CD4-positive, alpha-beta T cell (primary cell): ENCODE measurements around the gene SMIM5. TPM values are rescaled to one million over a fixed set of nuclear protein-coding genes. Genes with fewer than 3 reads are reported as not detected.

Source experiments
- ATAC-seq: fragments of 200-7000 bp; cut with Tn5 transposase; one replicate; pipeline ENCODE4 v1.10.0; 2022; ENCODE audit warnings: mild to moderate bottlenecking; ENCODE audit not compliant: poor library complexity
- CTCF ChIA-PET: fragments of 350-600 bp; sonication (Branson Sonifier 250); formaldehyde crosslinking; loops from one replicate; lab custom pipeline; 2021; ENCODE audit warnings: antibody characterized with exemption, inconsistent platforms; lab: Charles Lee
- POLR2A ChIA-PET: fragments of 350-600 bp; sonication (Branson Sonifier 250); formaldehyde crosslinking; loops from one replicate; lab custom pipeline; 2021; ENCODE audit warnings: antibody characterized with exemption, inconsistent platforms; lab: Charles Lee
- DNase-seq, 14 experiments: peaks; one replicate each; pipeline ENCODE4 v3.0.0-alpha.2; 2013 to 2020; ENCODE audit warnings: mixed read lengths in 2 of 14
- H3K27ac ChIP-seq, 2 donors: one replicate each; pipeline versions ENCODE4 v1.5.1 to v1.7.0; 2013; ENCODE audit warnings: low read length in 2 of 2, low read depth in 1 of 2, mild to moderate bottlenecking in 1 of 2
- H3K27me3 ChIP-seq, 2 experiments: 1 replicate in 1 of 2; 2 replicates in 1 of 2; pipeline versions ENCODE4 v1.6.1 to v1.7.0; 2013; ENCODE audit warnings: low read length in 2 of 2, control low read depth in 1 of 2, mild to moderate bottlenecking in 1 of 2, moderate library complexity in 1 of 2; ENCODE audit not compliant: insufficient read depth in 2 of 2, control insufficient read depth in 1 of 2
- H3K36me3 ChIP-seq: one replicate; pipeline ENCODE4 v1.6.1; 2013; ENCODE audit warnings: low read length, control low read depth; ENCODE audit not compliant: insufficient read depth
- H3K4me1 ChIP-seq: one replicate; pipeline ENCODE4 v1.6.1; 2013; ENCODE audit warnings: low read length, control low read depth; ENCODE audit not compliant: insufficient read depth
- H3K4me3 ChIP-seq: one replicate; pipeline ENCODE4 v1.5.1; 2013; ENCODE audit warnings: mild to moderate bottlenecking, low read length, moderate library complexity
- H3K9me3 ChIP-seq, 2 experiments: 1 replicate in 1 of 2; 2 replicates in 1 of 2; pipeline versions ENCODE4 v1.6.1 to v1.7.0; 2013; ENCODE audit warnings: low read length in 2 of 2, mild to moderate bottlenecking in 2 of 2, control low read depth in 1 of 2, moderate library complexity in 1 of 2; ENCODE audit not compliant: control insufficient read depth in 1 of 2, insufficient read depth in 1 of 2
- H3K27ac Mint-ChIP-seq: one replicate; pipeline ENCODE4 v1.8.0; 2020; ENCODE audit warnings: mixed read lengths
- H3K27me3 Mint-ChIP-seq: one replicate; pipeline ENCODE4 v1.8.0; 2021; ENCODE audit warnings: mixed read lengths
- H3K36me3 Mint-ChIP-seq: one replicate; pipeline ENCODE4 v1.8.0; 2021; ENCODE audit warnings: low read depth, mixed read lengths
- H3K4me1 Mint-ChIP-seq: one replicate; pipeline ENCODE4 v1.8.0; 2021; ENCODE audit warnings: low read depth, mixed read lengths
- H3K4me3 Mint-ChIP-seq: one replicate; pipeline ENCODE4 v1.8.0; 2020; ENCODE audit warnings: mild to moderate bottlenecking, mixed read lengths
- H3K9me3 Mint-ChIP-seq: one replicate; pipeline ENCODE4 v1.8.0; 2020; ENCODE audit warnings: mixed read lengths
- intact Hi-C, 2 experiments: fragments of 100-400 bp; cut with DNase I in 1 of 2; cut with micrococcal nuclease in 1 of 2; formaldehyde crosslinking; loops; one replicate each; pipeline versions ENCODE4 v1.15.1 to v1.9.0; 2023 to 2025; cut with DNase I, micrococcal nuclease
- total RNA-seq, 174 experiments: library from RNA in 2 of 174; stranded (reverse) in 2 of 174; gene quantifications; one replicate each; pipeline ENCODE4 v1.2.3 and lab custom pipeline; 2021 to 2026
- TF ChIP-seq, protein P1 (sequence below): fragments of 200-600 bp; IDR thresholded peaks from one replicate; pipeline ENCODE4 v1.8.0; 2022; ENCODE audit warnings: antibody characterized with exemption, mild to moderate bottlenecking

SMIM5 gene
- total RNA-seq, 2 experiments from 2014 or later: 0.75 to 1.3 TPM

DNA sequence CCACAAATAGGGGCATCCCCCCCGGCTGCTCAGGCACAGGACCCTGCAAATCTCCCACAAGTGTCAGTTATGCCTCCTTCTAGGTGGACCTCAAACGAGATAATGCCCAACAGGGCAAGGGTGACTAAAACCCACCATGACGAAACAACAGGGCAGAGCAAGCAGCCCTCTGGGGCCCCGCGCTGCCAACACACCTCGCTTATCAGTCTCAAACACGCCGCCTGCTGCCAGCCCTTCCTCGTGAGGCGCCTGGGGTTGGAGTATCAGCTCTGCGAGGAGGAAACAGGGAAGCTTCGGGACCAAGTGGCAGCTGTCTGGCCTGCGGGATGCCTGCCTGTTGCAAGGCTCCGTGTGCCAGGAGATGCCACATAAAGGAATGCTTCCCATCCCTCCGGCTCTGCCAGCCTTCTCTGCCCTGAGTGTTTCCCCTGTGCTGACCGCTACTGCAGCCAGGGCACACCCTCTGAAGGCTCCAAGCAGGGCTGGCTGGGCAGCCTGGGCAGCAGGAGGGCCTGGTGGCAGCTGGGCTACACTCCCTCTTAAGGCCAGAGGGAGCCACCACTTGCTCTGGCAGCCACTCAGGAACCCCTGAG is 2.5 kb downstream of the SMIM5 start:
- intact Hi-C loops: no loop called here
- H3K4me1 ChIP-seq: peaks cover 17% of the 10 kb centered on the region
- H3K27me3 Mint-ChIP-seq: no peaks in the 10 kb centered on the region
- no peaks in the 10 kb centered on the region for H3K9me3 ChIP-seq
- H3K4me3 ChIP-seq: no peak overlapping the region
- H3K27ac Mint-ChIP-seq: no peak overlapping the region
- peaks cover 13% of the 10 kb centered on the region for H3K4me1 Mint-ChIP-seq
- POLR2A ChIA-PET: no interaction called here
- no peak overlapping the region for H3K27ac ChIP-seq
- H3K27me3 ChIP-seq: no peaks in the 10 kb centered on the region
- TF ChIP-seq, protein P1, sequence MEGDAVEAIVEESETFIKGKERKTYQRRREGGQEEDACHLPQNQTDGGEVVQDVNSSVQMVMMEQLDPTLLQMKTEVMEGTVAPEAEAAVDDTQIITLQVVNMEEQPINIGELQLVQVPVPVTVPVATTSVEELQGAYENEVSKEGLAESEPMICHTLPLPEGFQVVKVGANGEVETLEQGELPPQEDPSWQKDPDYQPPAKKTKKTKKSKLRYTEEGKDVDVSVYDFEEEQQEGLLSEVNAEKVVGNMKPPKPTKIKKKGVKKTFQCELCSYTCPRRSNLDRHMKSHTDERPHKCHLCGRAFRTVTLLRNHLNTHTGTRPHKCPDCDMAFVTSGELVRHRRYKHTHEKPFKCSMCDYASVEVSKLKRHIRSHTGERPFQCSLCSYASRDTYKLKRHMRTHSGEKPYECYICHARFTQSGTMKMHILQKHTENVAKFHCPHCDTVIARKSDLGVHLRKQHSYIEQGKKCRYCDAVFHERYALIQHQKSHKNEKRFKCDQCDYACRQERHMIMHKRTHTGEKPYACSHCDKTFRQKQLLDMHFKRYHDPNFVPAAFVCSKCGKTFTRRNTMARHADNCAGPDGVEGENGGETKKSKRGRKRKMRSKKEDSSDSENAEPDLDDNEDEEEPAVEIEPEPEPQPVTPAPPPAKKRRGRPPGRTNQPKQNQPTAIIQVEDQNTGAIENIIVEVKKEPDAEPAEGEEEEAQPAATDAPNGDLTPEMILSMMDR: no peak
- ATAC-seq (no peak), DNase-seq (no peak)
- H3K36me3 Mint-ChIP-seq: no peaks in the 10 kb centered on the region
- CTCF ChIA-PET: no interaction called here
- H3K4me3 Mint-ChIP-seq: no peak overlapping the region
- no peaks in the 10 kb centered on the region for H3K9me3 Mint-ChIP-seq
- H3K36me3 ChIP-seq: peaks cover 4% of the 10 kb centered on the region

DNA sequence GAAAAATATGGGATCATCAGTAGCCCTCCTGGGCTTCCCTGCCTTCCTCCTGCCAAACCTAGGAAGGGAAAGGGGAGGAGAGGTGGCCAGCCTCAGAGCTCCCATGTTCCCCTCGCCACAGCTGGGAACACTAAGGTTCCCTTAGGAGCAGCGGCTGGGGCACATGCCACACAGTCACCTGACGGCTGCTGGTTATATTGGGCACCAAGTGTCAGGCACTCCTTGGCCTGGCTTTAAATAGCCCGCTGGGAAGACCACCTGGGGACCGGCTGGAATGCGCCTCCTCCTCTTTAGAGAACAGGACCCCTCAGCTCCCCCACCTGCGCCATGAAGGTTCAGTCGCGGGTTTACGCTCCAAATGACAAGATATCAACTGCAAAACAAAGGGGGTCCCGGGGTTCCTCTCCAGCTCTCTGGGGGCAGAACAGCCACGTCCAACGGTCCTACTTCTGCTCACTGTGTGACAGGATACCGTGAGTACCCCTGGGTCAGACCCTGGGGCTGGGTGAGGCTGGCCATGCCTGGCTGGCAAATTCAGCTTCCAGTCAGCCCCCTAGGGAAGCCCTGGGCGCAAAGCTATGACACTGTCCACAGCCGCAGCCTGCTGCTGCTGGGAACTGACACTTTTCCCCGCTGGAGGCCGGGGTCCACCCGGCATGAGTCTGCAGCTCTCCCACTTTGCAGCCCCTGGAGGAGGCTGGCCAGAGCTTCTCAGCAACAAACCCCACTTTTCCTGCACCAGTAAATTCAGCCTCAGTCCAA is 3.3 kb downstream of the SMIM5 start:
- H3K27ac Mint-ChIP-seq: no peak overlapping the region
- CTCF ChIA-PET: interaction anchor here (1.3 kb wide), 1 partner anchor 111 kb away, joined by 3 read pairs; no protein-coding TSS in a partner anchor
- H3K4me1 ChIP-seq: peaks cover 17% of the 10 kb centered on the region
- POLR2A ChIA-PET: no interaction called here
- no peaks in the 10 kb centered on the region for H3K9me3 Mint-ChIP-seq
- H3K4me3 Mint-ChIP-seq: no peak overlapping the region
- no peak for ATAC-seq
- no peaks in the 10 kb centered on the region for H3K9me3 ChIP-seq
- TF ChIP-seq, protein P1: no peak
- no peak overlapping the region for H3K27ac ChIP-seq
- no peak for DNase-seq
- H3K27me3 ChIP-seq: no peaks in the 10 kb centered on the region
- intact Hi-C loops: no loop called here
- peaks cover 13% of the 10 kb centered on the region for H3K4me1 Mint-ChIP-seq
- H3K4me3 ChIP-seq: no peak overlapping the region
- no peaks in the 10 kb centered on the region for H3K36me3 Mint-ChIP-seq
- peaks cover 4% of the 10 kb centered on the region for H3K36me3 ChIP-seq
- H3K27me3 Mint-ChIP-seq: no peaks in the 10 kb centered on the region

DNA sequence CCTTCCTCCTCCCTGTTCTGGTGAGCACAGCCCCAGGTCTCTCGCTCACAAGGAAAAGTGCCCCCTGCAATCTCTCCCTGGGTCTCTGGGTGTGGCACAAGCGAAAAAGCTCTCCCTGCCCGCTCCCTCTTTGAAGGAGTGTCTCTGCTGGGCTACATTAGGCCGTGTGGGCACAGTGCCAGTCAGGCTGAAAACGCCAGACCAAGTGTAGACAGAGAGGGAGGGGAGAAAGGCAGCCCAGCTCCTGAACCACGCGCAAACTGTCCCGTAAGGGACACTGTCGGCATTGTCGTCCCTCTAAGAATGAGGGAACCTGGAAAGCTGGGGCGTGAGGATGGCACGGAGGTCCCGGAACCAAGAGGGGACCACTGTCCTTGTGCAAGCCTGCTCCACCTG is 3.9 kb downstream of the SMIM5 start:
- no peak for ATAC-seq
- H3K4me3 Mint-ChIP-seq: no peak overlapping the region
- DNase-seq: no peak
- ChIA-PET CTCF (interaction anchor here (1.3 kb wide), 1 partner anchor 111 kb away, joined by 3 read pairs; no protein-coding TSS in a partner anchor), POLR2A (no interaction called here)
- H3K9me3 ChIP-seq: no peaks in the 10 kb centered on the region
- H3K9me3 Mint-ChIP-seq: no peaks in the 10 kb centered on the region
- H3K27ac Mint-ChIP-seq: no peak overlapping the region
- no peaks in the 10 kb centered on the region for H3K27me3 Mint-ChIP-seq
- H3K36me3 Mint-ChIP-seq: no peaks in the 10 kb centered on the region
- no peak overlapping the region for H3K4me3 ChIP-seq
- peaks cover 13% of the 10 kb centered on the region for H3K4me1 Mint-ChIP-seq
- intact Hi-C loops: no loop called here
- H3K27ac ChIP-seq: no peak overlapping the region
- H3K27me3 ChIP-seq: no peaks in the 10 kb centered on the region
- TF ChIP-seq, protein P1: no peak
- H3K4me1 ChIP-seq: peaks cover 17% of the 10 kb centered on the region
- H3K36me3 ChIP-seq: peaks cover 4% of the 10 kb centered on the region
